ENCODE data around the gene EFCAB14.
A peak's percentile ranks its signal among the peaks of the same experiment; 100 is the strongest.

Gene EFCAB14

GRCh38 chr1:46690931-46691421, 27.9 kb downstream of the EFCAB14 start:
- no peak for TF ChIP-seq ELF4 (IDR thresholded peaks at IDR 0.05)
- TF ChIP-seq, protein P1, sequence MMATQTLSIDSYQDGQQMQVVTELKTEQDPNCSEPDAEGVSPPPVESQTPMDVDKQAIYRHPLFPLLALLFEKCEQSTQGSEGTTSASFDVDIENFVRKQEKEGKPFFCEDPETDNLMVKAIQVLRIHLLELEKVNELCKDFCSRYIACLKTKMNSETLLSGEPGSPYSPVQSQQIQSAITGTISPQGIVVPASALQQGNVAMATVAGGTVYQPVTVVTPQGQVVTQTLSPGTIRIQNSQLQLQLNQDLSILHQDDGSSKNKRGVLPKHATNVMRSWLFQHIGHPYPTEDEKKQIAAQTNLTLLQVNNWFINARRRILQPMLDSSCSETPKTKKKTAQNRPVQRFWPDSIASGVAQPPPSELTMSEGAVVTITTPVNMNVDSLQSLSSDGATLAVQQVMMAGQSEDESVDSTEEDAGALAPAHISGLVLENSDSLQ (IDR thresholded peaks at IDR 0.05), result peak; percentile 63
- DNase-seq (ENCODE audit: extremely low spot score), result no peak
- POLR2A ChIA-PET, result no interaction called here
- CTCF ChIA-PET, result interaction anchor here (0.6 kb wide), 1 partner anchor 758 kb away, joined by 4 read pairs; no protein-coding TSS in a partner anchor

DNA sequence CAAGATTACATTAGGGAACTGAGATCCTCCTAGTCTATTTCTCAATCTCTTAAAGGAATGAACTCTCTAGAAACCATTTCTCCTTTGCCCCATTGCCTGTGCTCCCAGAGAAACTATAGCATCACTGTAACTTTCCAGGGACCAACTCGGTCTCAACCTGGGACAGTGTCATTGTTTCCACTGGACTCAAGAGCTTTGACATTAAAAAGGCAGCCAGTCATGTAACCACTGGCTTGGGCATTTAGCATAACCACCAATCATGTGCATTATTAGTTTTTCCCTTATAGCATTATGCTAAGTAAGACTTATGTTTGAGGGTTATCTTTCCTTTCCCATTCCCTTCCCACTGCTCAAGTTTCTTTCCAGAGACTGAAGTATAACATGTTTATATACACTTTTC, 29.0 kb downstream of the EFCAB14 start:
- no peak for TF ChIP-seq BHLHE40 (IDR thresholded peaks at IDR 0.05; ENCODE audit: borderline replicate concordance)
- no peak for DNase-seq (ENCODE audit: extremely low spot score)
- ChIA-PET POLR2A (no interaction called here), CTCF (no interaction called here)

GRCh38 chr1:46689356-46689755, 29.6 kb downstream of the EFCAB14 start:
- TF ChIP-seq SUZ12 (IDR thresholded peaks at IDR 0.05), result no peak
- TF ChIP-seq SP1 (IDR thresholded peaks at IDR 0.05), result no peak
- ChIA-PET POLR2A (no interaction called here), CTCF (no interaction called here)
- DNase-seq (ENCODE audit: extremely low spot score), result no peak

DNA sequence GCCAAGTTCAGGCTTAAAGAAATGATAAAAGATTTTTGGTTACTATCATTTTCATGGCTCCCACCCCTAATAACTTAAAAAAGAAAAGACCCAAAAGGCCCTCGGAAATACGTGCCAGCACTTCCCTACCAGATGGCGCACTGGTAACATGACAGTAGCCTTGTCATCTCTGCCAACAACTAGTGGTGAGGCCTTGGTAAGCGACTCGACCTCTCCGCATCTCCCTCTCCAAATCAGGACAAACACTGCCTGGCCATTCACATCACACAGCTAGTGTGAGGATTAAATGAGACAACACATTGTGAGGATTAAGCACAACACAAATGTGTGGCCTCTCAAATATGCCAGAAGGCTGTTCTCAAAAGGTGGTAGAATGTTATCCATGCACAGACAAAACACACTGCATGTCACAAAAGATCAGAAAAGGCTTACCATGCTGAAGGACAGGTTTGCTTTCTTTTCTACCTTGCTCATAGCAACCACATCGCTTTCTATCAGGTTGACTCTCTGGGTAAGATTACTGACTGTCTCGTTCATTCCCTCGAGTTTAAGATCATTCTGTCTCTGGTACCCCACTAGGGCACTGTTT, 30.9 kb downstream of the EFCAB14 start:
- TF ChIP-seq HDGF (IDR thresholded peaks at IDR 0.05; ENCODE audit: borderline replicate concordance) (no peak), ZNF384 (IDR thresholded peaks at IDR 0.05) (no peak), TARDBP (IDR thresholded peaks at IDR 0.05) (no peak), FOXK2 (IDR thresholded peaks at IDR 0.05) (no peak), SP1 (IDR thresholded peaks at IDR 0.05) (no peak), CTBP1 (IDR thresholded peaks at IDR 0.05; ENCODE audit: borderline replicate concordance) (no peak), L3MBTL2 (conservative IDR thresholded peaks at IDR 0.05) (no peak), FOXM1 (IDR thresholded peaks at IDR 0.05; ENCODE audit: borderline replicate concordance) (no peak), NFRKB (IDR thresholded peaks at IDR 0.05) (no peak), FOXA1 (IDR thresholded peaks at IDR 0.05) (no peak), SUZ12 (IDR thresholded peaks at IDR 0.05) (no peak), BHLHE40 (IDR thresholded peaks at IDR 0.05; ENCODE audit: borderline replicate concordance) (no peak), LEF1 (IDR thresholded peaks at IDR 0.05; ENCODE audit: borderline replicate concordance) (no peak)
- TF ChIP-seq, protein P1 (IDR thresholded peaks at IDR 0.05), result no peak
- POLR2A ChIA-PET, result no interaction called here
- CTCF ChIA-PET, result no interaction called here
- DNase-seq (ENCODE audit: extremely low spot score), result no peak

DNA sequence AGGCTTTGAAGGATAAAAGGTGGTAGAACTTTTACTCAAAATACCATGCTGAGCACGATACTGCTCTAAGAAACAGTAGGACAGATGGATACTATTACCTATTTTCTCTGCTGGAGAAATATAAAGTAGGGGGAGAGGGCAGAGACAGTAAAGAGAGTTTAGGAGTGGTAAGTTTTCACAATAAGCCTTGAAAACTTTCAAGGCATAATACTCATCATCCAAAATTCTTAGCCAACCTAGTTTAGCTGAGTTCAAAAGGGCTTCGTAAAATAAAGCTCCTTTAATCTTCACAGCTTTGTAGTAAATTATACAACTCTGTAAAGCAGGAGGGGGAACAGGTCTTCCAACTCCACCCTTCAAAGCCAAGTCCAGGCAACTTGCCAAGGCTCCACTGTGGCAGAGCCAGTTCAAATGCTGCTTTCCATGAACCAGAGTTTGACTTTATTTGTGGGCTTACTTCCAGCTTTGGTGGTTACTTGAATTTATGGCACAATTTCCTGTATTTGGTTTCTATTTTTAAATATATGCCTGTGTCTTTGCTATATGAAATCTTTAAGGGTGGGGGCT, 31.7 kb downstream of the EFCAB14 start:
- ChIA-PET POLR2A (no interaction called here), CTCF (no interaction called here)
- TF ChIP-seq FOXA1 (IDR thresholded peaks at IDR 0.05) (no peak), ELF4 (IDR thresholded peaks at IDR 0.05) (no peak), FOXM1 (IDR thresholded peaks at IDR 0.05; ENCODE audit: borderline replicate concordance) (no peak), NFRKB (IDR thresholded peaks at IDR 0.05) (no peak), TARDBP (IDR thresholded peaks at IDR 0.05) (no peak), HDGF (IDR thresholded peaks at IDR 0.05; ENCODE audit: borderline replicate concordance) (no peak), L3MBTL2 (conservative IDR thresholded peaks at IDR 0.05) (no peak), SP1 (IDR thresholded peaks at IDR 0.05) (no peak), ZNF384 (IDR thresholded peaks at IDR 0.05) (no peak), FOXK2 (IDR thresholded peaks at IDR 0.05) (no peak), BHLHE40 (IDR thresholded peaks at IDR 0.05; ENCODE audit: borderline replicate concordance) (no peak)
- TF ChIP-seq, protein P1 (IDR thresholded peaks at IDR 0.05), result no peak
- DNase-seq (ENCODE audit: extremely low spot score), result no peak

DNA sequence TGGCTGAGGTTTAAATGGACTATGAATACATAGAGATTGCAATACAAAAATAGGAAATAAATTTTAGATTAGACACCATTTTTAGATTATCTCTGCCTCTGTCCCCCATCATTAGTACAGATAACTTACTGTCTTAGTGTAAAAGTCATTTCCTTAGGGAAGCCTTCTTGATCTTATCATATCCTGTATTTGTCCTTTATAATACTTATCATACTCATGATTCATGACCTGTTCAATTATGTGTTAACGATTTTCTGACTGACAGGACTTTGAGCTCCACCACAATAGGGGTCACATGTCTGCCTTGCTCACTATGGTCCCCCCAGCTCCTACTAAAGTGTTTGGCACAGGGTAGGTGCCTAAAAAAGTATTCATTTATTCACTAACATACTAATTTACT, 32.7 kb downstream of the EFCAB14 start:
- ChIA-PET CTCF (interaction anchor here (0.7 kb wide), 2 partner anchors 62 to 66 kb away, joined by 4 to 5 read pairs; no protein-coding TSS in a partner anchor), POLR2A (no interaction called here)
- no peak for DNase-seq (ENCODE audit: extremely low spot score)
- TF ChIP-seq LEF1 (IDR thresholded peaks at IDR 0.05; ENCODE audit: borderline replicate concordance), result no peak
- TF ChIP-seq L3MBTL2 (conservative IDR thresholded peaks at IDR 0.05), result no peak
- TF ChIP-seq NFRKB (IDR thresholded peaks at IDR 0.05), result no peak
- TF ChIP-seq, protein P1 (IDR thresholded peaks at IDR 0.05), result no peak
- TF ChIP-seq BHLHE40 (IDR thresholded peaks at IDR 0.05; ENCODE audit: borderline replicate concordance), result no peak
- TF ChIP-seq SP1 (IDR thresholded peaks at IDR 0.05), result no peak
- no peak for TF ChIP-seq TARDBP (IDR thresholded peaks at IDR 0.05)
- TF ChIP-seq HDGF (IDR thresholded peaks at IDR 0.05; ENCODE audit: borderline replicate concordance), result no peak

DNA sequence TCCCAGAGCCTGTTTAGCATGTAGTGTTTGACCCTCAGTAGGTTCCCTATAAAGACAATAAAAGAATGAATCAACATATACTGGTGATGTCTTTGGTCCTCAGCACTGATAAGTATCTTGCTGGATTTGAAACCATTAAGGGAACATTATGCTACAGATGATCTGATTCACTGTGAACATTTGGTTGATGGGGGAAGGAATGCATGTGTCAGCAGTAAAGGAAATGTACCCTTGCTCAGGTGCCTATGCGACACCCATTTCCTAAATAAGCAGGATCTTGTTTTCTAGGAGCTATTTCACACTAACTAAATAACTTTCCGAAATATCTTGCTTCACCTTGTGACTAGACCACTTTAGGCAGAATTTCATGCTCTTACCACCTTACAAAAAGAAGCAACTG, 34.2 kb downstream of the EFCAB14 start:
- DNase-seq (ENCODE audit: extremely low spot score), result no peak
- TF ChIP-seq TARDBP (IDR thresholded peaks at IDR 0.05), result no peak
- no peak for TF ChIP-seq BHLHE40 (IDR thresholded peaks at IDR 0.05; ENCODE audit: borderline replicate concordance)
- CTCF ChIA-PET, result no interaction called here
- POLR2A ChIA-PET, result interaction anchor here (0.8 kb wide), 1 partner anchor 15 kb away, joined by 3 read pairs; no protein-coding TSS in a partner anchor
